Loucy (cell line): Measurements from ENCODE around the gene ANXA11.

Source experiments
- H2AFZ ChIP-seq: fragments of 200-600 bp; sonication (generic); 2 replicates; pipeline ENCODE4 v1.6.0; 2016; ENCODE audit warnings: antibody characterized with exemption, mild to moderate bottlenecking, low read length, moderate library complexity
- H3F3A ChIP-seq: fragments of 200-600 bp; 2 replicates; pipeline ENCODE4 v1.6.0; 2016; ENCODE audit warnings: antibody characterized with exemption, low read depth, mild to moderate bottlenecking
- H3K27me3 ChIP-seq: fragments of 200-600 bp; sonication (generic); 2 replicates; pipeline ENCODE4 v1.6.1; 2014; ENCODE audit warnings: low read length, mild to moderate bottlenecking; ENCODE audit not compliant: insufficient read depth, poor library complexity, severe bottlenecking
- H3K36me3 ChIP-seq: fragments of 200-600 bp; sonication (generic); 2 replicates; pipeline ENCODE4 v1.6.1; 2016; ENCODE audit warnings: low read length; ENCODE audit not compliant: insufficient read depth
- H3K4me1 ChIP-seq: fragments of 200-600 bp; sonication (generic); 2 replicates; pipeline ENCODE4 v1.5.1; 2014; ENCODE audit warnings: low read length, mild to moderate bottlenecking; ENCODE audit not compliant: insufficient read depth, poor library complexity, severe bottlenecking
- H3K4me2 ChIP-seq: fragments of 200-600 bp; sonication (generic); 2 replicates; pipeline ENCODE4 v1.6.0; 2014; ENCODE audit warnings: antibody characterized with exemption, low read length, low read depth, mild to moderate bottlenecking; ENCODE audit not compliant: poor library complexity, severe bottlenecking
- H3K4me3 ChIP-seq: fragments of 200-600 bp; sonication (generic); 2 replicates; pipeline ENCODE4 v1.5.1; 2014; ENCODE audit warnings: low read length, mild to moderate bottlenecking, mixed read lengths; ENCODE audit not compliant: poor library complexity, severe bottlenecking
- H3K79me2 ChIP-seq: fragments of 200-600 bp; sonication (generic); 2 replicates; pipeline ENCODE4 v1.6.1; 2014; ENCODE audit warnings: low read length; ENCODE audit not compliant: insufficient read depth
- H3K9ac ChIP-seq: fragments of 200-600 bp; sonication (generic); 2 replicates; pipeline ENCODE4 v1.6.0; 2014; ENCODE audit warnings: mild to moderate bottlenecking, low read depth, low read length, moderate library complexity; ENCODE audit not compliant: poor library complexity, severe bottlenecking
- H3K9me2 ChIP-seq: fragments of 200-600 bp; sonication (generic); replicated peaks from 2 replicates; pipeline ENCODE4 v1.6.1; 2016; ENCODE audit warnings: low read depth, low read length, mixed read lengths
- H3K9me3 ChIP-seq: fragments of 200-600 bp; sonication (generic); 2 replicates; pipeline ENCODE4 v1.6.1; 2014; ENCODE audit warnings: mild to moderate bottlenecking, antibody characterized with exemption, low read length, low read depth; ENCODE audit not compliant: insufficient read depth
- H4K20me1 ChIP-seq: fragments of 200-600 bp; sonication (generic); 2 replicates; pipeline ENCODE4 v1.6.0; 2014; ENCODE audit warnings: antibody characterized with exemption, low read length, mild to moderate bottlenecking; ENCODE audit not compliant: insufficient read depth, poor library complexity, severe bottlenecking
- EZH2phosphoT487 ChIP-seq: fragments of 200-600 bp; IDR thresholded peaks from 2 replicates; pipeline ENCODE4 v1.6.1; 2018; ENCODE audit warnings: antibody characterized with exemption, mild to moderate bottlenecking, moderate library complexity, borderline replicate concordance
- TF ChIP-seq, protein P1 (sequence below): fragments of 200-600 bp; sonication (generic); conservative IDR thresholded peaks from 2 replicates; pipeline ENCODE4 v1.5.1; 2014; ENCODE audit warnings: mild to moderate bottlenecking, antibody characterized with exemption, low read length

ANXA11 gene

GRCh38 chr10:80177781-80178636 lies 27.3 kb downstream of the ANXA11 start:
- H3K9me3 ChIP-seq: no peaks in the 10 kb centered on the region
- peaks cover 11% of the 10 kb centered on the region; the same call in 1 of the 2 replicates for H3K36me3 ChIP-seq
- H3K4me1 ChIP-seq: no peaks in the 10 kb centered on the region
- no peak overlapping the region for H3K4me2 ChIP-seq
- H3F3A ChIP-seq: no peaks in the 10 kb centered on the region
- no peak overlapping the region for H2AFZ ChIP-seq
- H3K4me3 ChIP-seq: no peak overlapping the region
- no peaks in the 10 kb centered on the region for H3K27me3 ChIP-seq
- H4K20me1 ChIP-seq: no peaks in the 10 kb centered on the region
- TF ChIP-seq EZH2phosphoT487: no peak
- TF ChIP-seq, protein P1, sequence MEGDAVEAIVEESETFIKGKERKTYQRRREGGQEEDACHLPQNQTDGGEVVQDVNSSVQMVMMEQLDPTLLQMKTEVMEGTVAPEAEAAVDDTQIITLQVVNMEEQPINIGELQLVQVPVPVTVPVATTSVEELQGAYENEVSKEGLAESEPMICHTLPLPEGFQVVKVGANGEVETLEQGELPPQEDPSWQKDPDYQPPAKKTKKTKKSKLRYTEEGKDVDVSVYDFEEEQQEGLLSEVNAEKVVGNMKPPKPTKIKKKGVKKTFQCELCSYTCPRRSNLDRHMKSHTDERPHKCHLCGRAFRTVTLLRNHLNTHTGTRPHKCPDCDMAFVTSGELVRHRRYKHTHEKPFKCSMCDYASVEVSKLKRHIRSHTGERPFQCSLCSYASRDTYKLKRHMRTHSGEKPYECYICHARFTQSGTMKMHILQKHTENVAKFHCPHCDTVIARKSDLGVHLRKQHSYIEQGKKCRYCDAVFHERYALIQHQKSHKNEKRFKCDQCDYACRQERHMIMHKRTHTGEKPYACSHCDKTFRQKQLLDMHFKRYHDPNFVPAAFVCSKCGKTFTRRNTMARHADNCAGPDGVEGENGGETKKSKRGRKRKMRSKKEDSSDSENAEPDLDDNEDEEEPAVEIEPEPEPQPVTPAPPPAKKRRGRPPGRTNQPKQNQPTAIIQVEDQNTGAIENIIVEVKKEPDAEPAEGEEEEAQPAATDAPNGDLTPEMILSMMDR: no peak
- H3K9ac ChIP-seq: no peak overlapping the region
- peaks cover 67% of the 10 kb centered on the region for H3K79me2 ChIP-seq
- H3K9me2 ChIP-seq: no peaks in the 10 kb centered on the region

- no peaks in the 10 kb centered on the region for H3K9me2 ChIP-seq
- no peak overlapping the region for H2AFZ ChIP-seq
- peaks cover 59% of the 10 kb centered on the region; the same call in 1 of the 2 replicates for H3K79me2 ChIP-seq
- no peaks in the 10 kb centered on the region for H3F3A ChIP-seq
- H3K9ac ChIP-seq: no peak overlapping the region
- H3K4me1 ChIP-seq: no peaks in the 10 kb centered on the region
- H3K27me3 ChIP-seq: no peaks in the 10 kb centered on the region
- H3K9me3 ChIP-seq: no peaks in the 10 kb centered on the region
- H4K20me1 ChIP-seq: no peaks in the 10 kb centered on the region
- no peak overlapping the region for H3K4me2 ChIP-seq
- peaks cover 18% of the 10 kb centered on the region; the same call in 1 of the 2 replicates for H3K36me3 ChIP-seq
- H3K4me3 ChIP-seq: no peak overlapping the region
- no peak for TF ChIP-seq EZH2phosphoT487
- TF ChIP-seq, protein P1: no peak
Measured at GRCh38 chr10:80176526-80176925, 28.8 kb downstream of the ANXA11 start.

GRCh38 chr10:80174641-80175395 lies 30.5 kb downstream of the ANXA11 start:
- H3K4me1 ChIP-seq: no peaks in the 10 kb centered on the region
- no peak overlapping the region for H2AFZ ChIP-seq
- H4K20me1 ChIP-seq: no peaks in the 10 kb centered on the region
- H3K79me2 ChIP-seq: peaks cover 47% of the 10 kb centered on the region; the same call in 1 of the 2 replicates
- H3K9me2 ChIP-seq: no peaks in the 10 kb centered on the region
- no peaks in the 10 kb centered on the region for H3F3A ChIP-seq
- no peak for TF ChIP-seq EZH2phosphoT487
- TF ChIP-seq, protein P1: no peak
- no peak overlapping the region for H3K4me2 ChIP-seq
- no peaks in the 10 kb centered on the region for H3K9me3 ChIP-seq
- no peak overlapping the region for H3K9ac ChIP-seq
- H3K4me3 ChIP-seq: no peak overlapping the region
- H3K27me3 ChIP-seq: no peaks in the 10 kb centered on the region
- peaks cover 21% of the 10 kb centered on the region; the same call in 1 of the 2 replicates for H3K36me3 ChIP-seq
